HUES6 (cell line): ENCODE measurements around the gene ADAM11.
A peak's percentile ranks its signal among the peaks of the same experiment; 100 is the strongest.
"Not testable (repeated sequence)": the region's sequence is repeated elsewhere in the genome, so short reads cannot be mapped to it uniquely, and the experiment has no call there.

ENCODE experiments used
- H3K27ac ChIP-seq: 2 replicates; pipeline ENCODE4 v1.7.0; 2013; ENCODE audit warnings: low read depth, mild to moderate bottlenecking, low read length, inconsistent platforms
- H3K27me3 ChIP-seq: 2 replicates; pipeline ENCODE4 v1.6.1; 2013; ENCODE audit warnings: low read length; ENCODE audit not compliant: control insufficient read depth, insufficient read depth
- H3K36me3 ChIP-seq: 2 replicates; pipeline ENCODE4 v1.6.1; 2013; ENCODE audit warnings: low read length; ENCODE audit not compliant: control insufficient read depth, insufficient read depth
- H3K4me1 ChIP-seq: 2 replicates; pipeline ENCODE4 v1.6.1; 2013; ENCODE audit warnings: low read length; ENCODE audit not compliant: control insufficient read depth, insufficient read depth
- H3K4me3 ChIP-seq: 2 replicates; pipeline ENCODE4 v1.5.1; 2013; ENCODE audit warnings: low read depth, low read length
- H3K9ac ChIP-seq: one replicate; pipeline ENCODE4 v1.6.1; 2013; ENCODE audit warnings: mild to moderate bottlenecking, low read length
- H3K9me3 ChIP-seq: 2 replicates; pipeline ENCODE4 v1.6.1; 2013; ENCODE audit warnings: low read depth, low read length; ENCODE audit not compliant: control insufficient read depth, insufficient read depth

ADAM11 gene

DNA sequence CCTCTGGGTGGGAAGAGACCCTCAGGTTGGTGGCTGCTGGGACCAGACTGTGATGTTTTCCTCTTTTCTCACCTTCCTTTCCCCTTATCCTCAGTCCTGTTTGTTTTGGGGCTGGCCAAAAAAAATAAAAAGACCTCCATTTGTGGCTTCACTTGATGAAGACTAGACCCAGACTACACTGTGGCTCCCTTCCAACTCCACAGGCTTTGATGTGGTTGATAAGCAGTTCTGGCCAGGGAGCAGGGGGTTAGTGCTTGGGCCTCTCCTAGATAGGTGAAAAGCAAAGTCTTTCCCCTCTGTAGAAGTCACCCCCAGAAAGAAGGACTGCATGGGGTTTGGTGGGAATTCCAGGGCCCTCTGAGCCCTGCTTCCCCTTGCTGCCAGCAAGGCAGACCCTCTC lies 11.2 kb upstream of the ADAM11 start:
- H3K4me1 ChIP-seq = no peaks in the 10 kb centered on the region
- no peaks in the 10 kb centered on the region for H3K9me3 ChIP-seq
- H3K36me3 ChIP-seq = peaks cover 67% of the 10 kb centered on the region
- no peak overlapping the region for H3K27ac ChIP-seq
- no peaks in the 10 kb centered on the region for H3K27me3 ChIP-seq
- no peak overlapping the region for H3K4me3 ChIP-seq
- H3K9ac ChIP-seq = no peak overlapping the region

DNA sequence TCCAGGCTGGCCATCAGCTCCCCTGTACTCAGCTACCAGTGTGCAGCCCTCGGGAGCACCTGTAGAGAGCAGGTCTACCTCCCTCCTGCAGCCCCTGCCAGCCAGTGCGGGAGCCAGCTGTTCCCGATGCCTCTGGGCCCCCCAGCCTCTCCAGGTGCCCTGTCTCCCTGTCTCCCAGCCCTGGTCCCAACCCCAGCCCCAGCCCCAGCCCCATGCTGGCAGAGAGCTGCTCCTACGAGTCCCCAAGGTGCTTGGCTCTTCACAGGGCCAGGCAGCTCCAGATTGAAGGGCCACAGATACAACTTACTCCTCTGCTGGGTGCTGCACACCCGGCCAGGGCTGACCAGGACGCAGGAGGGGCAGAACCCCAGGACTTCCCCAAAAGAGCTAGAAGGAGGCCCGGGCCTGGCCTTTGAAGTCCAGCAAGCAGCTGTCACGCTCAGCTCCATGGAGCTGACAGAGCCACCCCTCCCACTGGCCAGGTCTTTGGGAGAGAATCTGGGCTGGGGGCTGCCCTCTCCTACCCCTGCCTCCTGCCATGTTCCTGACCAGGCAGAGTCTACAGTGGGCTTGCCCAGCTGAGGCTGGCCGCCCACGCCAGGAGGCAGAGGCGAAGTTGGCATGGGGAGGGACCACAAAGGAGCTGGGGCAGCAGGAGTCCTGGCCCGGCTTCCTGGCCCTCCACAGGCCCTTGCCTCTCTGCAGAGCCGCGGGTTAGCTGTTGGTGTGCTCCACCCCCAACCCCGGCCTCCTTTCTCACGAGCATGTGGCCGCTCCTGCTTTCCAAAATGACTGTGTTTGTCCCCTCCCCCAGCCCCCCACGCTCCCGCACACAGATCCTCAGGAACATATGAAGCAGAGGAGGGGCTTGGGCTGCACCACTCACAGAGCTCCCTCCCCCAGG lies 9.5 kb upstream of the ADAM11 start:
- Histone ChIP-seq H3K9me3 (no peaks in the 10 kb centered on the region), H3K36me3 (peaks cover 53% of the 10 kb centered on the region), H3K27me3 (no peaks in the 10 kb centered on the region), H3K4me3 (no peak overlapping the region), H3K27ac (no peak overlapping the region), H3K4me1 (no peaks in the 10 kb centered on the region), H3K9ac (no peak overlapping the region)

- Histone ChIP-seq H3K4me1 (no peaks in the 10 kb centered on the region), H3K27me3 (no peaks in the 10 kb centered on the region), H3K36me3 (peaks cover 52% of the 10 kb centered on the region), H3K9ac (no peak overlapping the region), H3K9me3 (no peaks in the 10 kb centered on the region), H3K27ac (no peak overlapping the region), H3K4me3 (no peak overlapping the region)
Measured at GRCh38 chr17:44749980-44750318, 8.8 kb upstream of the ADAM11 start.

GRCh38 chr17:44751331-44751730 lies 7.5 kb upstream of the ADAM11 start:
- H3K36me3 ChIP-seq = peaks cover 51% of the 10 kb centered on the region

DNA sequence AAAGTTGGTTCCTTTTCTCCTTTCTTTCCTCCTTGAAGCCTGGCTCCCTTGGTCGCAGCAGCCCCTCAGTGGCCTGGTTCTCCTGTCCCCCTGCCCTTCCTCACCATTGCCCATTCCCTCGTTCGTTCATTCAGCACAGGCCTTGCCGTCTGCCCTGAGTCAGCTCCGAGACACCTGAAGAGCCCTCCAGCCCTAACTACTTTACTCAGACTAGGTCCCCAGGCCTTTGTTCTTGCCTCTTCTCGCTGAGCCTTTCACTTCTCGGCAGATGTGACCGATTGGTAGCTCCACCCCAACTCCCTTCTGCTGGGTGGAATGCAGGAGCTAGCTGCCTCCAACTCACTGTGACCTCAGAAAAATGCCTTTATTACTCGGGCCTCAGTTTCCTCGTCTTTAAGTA lies 7.0 kb upstream of the ADAM11 start:
- H3K27me3 ChIP-seq = peaks cover 5% of the 10 kb centered on the region
- H3K4me3 ChIP-seq = no peak overlapping the region
- no peaks in the 10 kb centered on the region for H3K9me3 ChIP-seq
- H3K36me3 ChIP-seq = peaks cover 48% of the 10 kb centered on the region
- no peaks in the 10 kb centered on the region for H3K4me1 ChIP-seq
- no peak overlapping the region for H3K27ac ChIP-seq
- no peak overlapping the region for H3K9ac ChIP-seq

More at GRCh38 chr17:44751331-44751730, 7.5 kb upstream of the ADAM11 start:
- Histone ChIP-seq H3K9me3 (no peaks in the 10 kb centered on the region), H3K4me3 (no peak overlapping the region), H3K9ac (no peak overlapping the region), H3K4me1 (no peaks in the 10 kb centered on the region), H3K27me3 (peaks cover 3% of the 10 kb centered on the region), H3K27ac (no peak overlapping the region)

- Histone ChIP-seq H3K27ac (no peak overlapping the region), H3K9me3 (no peaks in the 10 kb centered on the region), H3K4me1 (no peaks in the 10 kb centered on the region), H3K4me3 (no peak overlapping the region), H3K36me3 (peaks cover 34% of the 10 kb centered on the region), H3K27me3 (peaks cover 19% of the 10 kb centered on the region), H3K9ac (no peak overlapping the region)
Measured at GRCh38 chr17:44752953-44753861, 5.6 kb upstream of the ADAM11 start.

- no peak overlapping the region for H3K9ac ChIP-seq
- peaks cover 26% of the 10 kb centered on the region for H3K27me3 ChIP-seq
- H3K36me3 ChIP-seq = peaks cover 25% of the 10 kb centered on the region
- H3K4me1 ChIP-seq = 0 out of 2 replicates have a peak, but pooled peaks cover under 1% of the 10 kb centered on the region
- no peaks in the 10 kb centered on the region for H3K9me3 ChIP-seq
- H3K4me3 ChIP-seq = no peak overlapping the region
- H3K27ac ChIP-seq = no peak overlapping the region
Measured at GRCh38 chr17:44754276-44754675, 4.5 kb upstream of the ADAM11 start.

- H3K27ac ChIP-seq, H3K4me1 ChIP-seq, H3K9ac ChIP-seq, H3K9me3 ChIP-seq, H3K4me3 ChIP-seq: not testable (repeated sequence)
- Histone ChIP-seq H3K36me3 (peaks cover 18% of the 10 kb centered on the region), H3K27me3 (peaks cover 35% of the 10 kb centered on the region)
Measured at GRCh38 chr17:44755180-44755579, 3.6 kb upstream of the ADAM11 start.

DNA sequence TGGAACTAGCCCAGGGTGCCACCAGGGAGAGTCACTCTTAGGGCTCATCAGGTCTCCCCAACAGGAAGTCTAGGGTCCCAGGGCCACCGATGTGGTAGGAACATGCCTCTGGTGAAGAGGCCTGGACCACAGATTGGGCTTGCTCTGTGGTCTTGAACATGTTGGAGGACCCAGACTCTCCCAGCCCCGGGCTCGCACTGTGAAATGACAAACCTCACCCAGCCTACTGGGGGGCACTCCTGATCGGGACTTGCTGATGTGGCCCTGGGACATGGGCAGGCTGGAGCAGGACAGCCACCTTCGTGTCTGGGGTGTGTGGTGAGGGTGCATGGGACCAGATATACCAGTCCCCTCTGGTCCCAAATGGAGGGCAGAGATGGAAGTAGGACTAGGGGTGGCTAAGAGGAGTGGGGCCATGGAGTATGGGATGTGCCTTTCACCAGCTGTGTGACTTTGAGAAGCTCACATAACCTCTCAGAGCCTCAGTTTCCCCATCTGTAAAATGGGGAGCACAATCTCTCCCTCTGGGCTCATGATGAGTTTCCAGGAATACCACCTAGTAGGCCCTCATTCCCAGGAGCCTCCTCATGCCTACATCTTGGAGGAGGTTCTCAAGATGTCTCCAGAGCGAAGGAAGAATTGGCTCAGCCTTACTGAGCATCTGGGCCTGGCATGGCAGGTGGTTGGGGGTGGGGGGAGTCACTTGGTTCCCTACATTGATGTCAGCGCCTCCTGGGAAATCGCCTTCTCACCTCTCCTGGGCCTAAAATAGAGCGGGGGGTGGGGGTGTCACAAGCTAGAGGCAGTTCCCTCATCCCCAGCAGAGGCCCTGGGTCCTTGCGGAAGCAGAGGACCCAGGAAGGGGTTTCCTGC lies 1.5 kb upstream of the ADAM11 start:
- Histone ChIP-seq H3K36me3 (no peaks in the 10 kb centered on the region), H3K4me3 (no peak overlapping the region), H3K27me3 (peaks cover 48% of the 10 kb centered on the region)

DNA sequence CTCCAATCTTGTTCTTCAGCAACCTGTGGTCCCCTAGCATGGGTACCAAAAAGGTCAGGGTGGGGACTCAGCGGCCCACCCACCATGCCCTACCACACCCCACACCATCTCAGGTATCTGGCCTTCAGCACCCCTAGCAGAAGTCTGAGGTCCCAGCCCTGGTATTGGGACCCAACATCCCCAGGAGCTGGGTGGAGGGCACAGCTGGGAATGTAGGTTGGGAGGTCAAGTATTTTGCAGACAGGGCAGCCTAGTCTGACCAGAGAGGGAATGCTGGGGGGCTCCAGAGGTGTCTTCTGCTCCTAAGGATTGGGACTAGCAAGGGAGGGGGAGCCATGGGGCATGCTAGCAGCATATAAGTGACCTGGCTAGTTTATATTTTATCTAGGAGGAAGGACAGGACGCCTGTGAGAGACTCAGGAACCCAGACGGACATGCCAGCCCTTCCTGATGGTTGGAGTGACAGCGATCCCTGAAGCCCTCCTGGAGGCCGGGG lies 822 bp upstream of the ADAM11 start:
- H3K36me3 ChIP-seq = no peaks in the 10 kb centered on the region
- no peak overlapping the region for H3K27ac ChIP-seq
- peaks cover 10% of the 10 kb centered on the region; the same call in 1 of the 2 replicates for H3K4me1 ChIP-seq
- H3K9me3 ChIP-seq = no peaks in the 10 kb centered on the region
- H3K27me3 ChIP-seq = peaks cover 48% of the 10 kb centered on the region
- peak overlapping the region; percentile 52 for H3K4me3 ChIP-seq
- no peak overlapping the region for H3K9ac ChIP-seq

More for the DNA sequence above, 1.5 kb upstream of the ADAM11 start:
- H3K9me3 ChIP-seq = no peaks in the 10 kb centered on the region
- no peak overlapping the region for H3K27ac ChIP-seq
- H3K4me1 ChIP-seq = peaks cover 10% of the 10 kb centered on the region; the same call in 1 of the 2 replicates
- no peak overlapping the region for H3K9ac ChIP-seq
